Left renal pelvis (tissue), 4 donors: ENCODE measurements around the gene TMCO4. TPM values are rescaled to one million over a fixed set of nuclear protein-coding genes. Genes with fewer than 3 reads are reported as not detected.

Experiments used
- DNase-seq, 4 donors: peaks; one replicate each; pipeline ENCODE4 v3.0.0-alpha.2; 2013; ENCODE audit warnings: low read depth in 4 of 4, low spot score in 3 of 4
- polyA plus RNA-seq, 4 donors: library from polyadenylated mRNA; unstranded; fragments of 120-200 nt; gene quantifications; one replicate each; pipeline ENCODE4 v1.2.1, GENCODE V29; 2013; ENCODE audit not compliant: insufficient read length in 4 of 4

Gene TMCO4
- polyA plus RNA-seq, 4 donors = 5.2 to 23.8 (median 16.1) TPM

- no peak for DNase-seq
Observed at GRCh38 chr1:19750882-19751276, 48.8 kb downstream of the TMCO4 start.

- no peak for DNase-seq
Observed at GRCh38 chr1:19750101-19750881, 49.4 kb downstream of the TMCO4 start.

GRCh38 chr1:19749685-19750084 lies 50.0 kb downstream of the TMCO4 start:
- DNase-seq = no peak

- no peak for DNase-seq
Observed at GRCh38 chr1:19747761-19748160, 52.0 kb downstream of the TMCO4 start.

- no peak for DNase-seq
Observed at GRCh38 chr1:19744886-19745285, 54.8 kb downstream of the TMCO4 start.

GRCh38 chr1:19744335-19744743 lies 55.4 kb downstream of the TMCO4 start:
- DNase-seq = no peak

GRCh38 chr1:19743793-19744192 lies 55.9 kb downstream of the TMCO4 start:
- DNase-seq = no peak

GRCh38 chr1:19743180-19743579 lies 56.5 kb downstream of the TMCO4 start:
- no peak for DNase-seq

GRCh38 chr1:19739628-19740027 lies 60.1 kb downstream of the TMCO4 start:
- no peak for DNase-seq

- no peak for DNase-seq
Observed at GRCh38 chr1:19738669-19739068, 61.0 kb downstream of the TMCO4 start.

GRCh38 chr1:19738076-19738475 lies 61.6 kb downstream of the TMCO4 start:
- DNase-seq = no peak

GRCh38 chr1:19737104-19737825 lies 62.5 kb downstream of the TMCO4 start:
- DNase-seq = peak in 1 of 4 donors; percentile 41

- DNase-seq = no peak
Observed at GRCh38 chr1:19735440-19736127, 64.1 kb downstream of the TMCO4 start.

- no peak for DNase-seq
Observed at GRCh38 chr1:19734472-19734999, 65.2 kb downstream of the TMCO4 start.

GRCh38 chr1:19734056-19734455 lies 65.7 kb downstream of the TMCO4 start:
- DNase-seq = no peak

- DNase-seq = no peak
Observed at GRCh38 chr1:19733615-19734014, 66.1 kb downstream of the TMCO4 start.

GRCh38 chr1:19731311-19731821 lies 68.3 kb downstream of the TMCO4 start:
- no peak for DNase-seq

- DNase-seq = no peak
Observed at GRCh38 chr1:19730793-19731192, 68.9 kb downstream of the TMCO4 start.

GRCh38 chr1:19730232-19730631 lies 69.5 kb downstream of the TMCO4 start:
- DNase-seq = no peak

GRCh38 chr1:19728413-19729145 lies 71.1 kb downstream of the TMCO4 start:
- no peak for DNase-seq
